HL-60 (cell line): ENCODE measurements around the gene OVOL1.

Experiments
- DNase-seq, 2 experiments: peaks; one replicate each; pipeline ENCODE4 v3.0.0-alpha.2; 2010 to 2020; ENCODE audit warnings: low read depth in 1 of 2, low spot score in 1 of 2
- H3K27ac ChIP-seq: fragments of 250-450 bp; sonication (Bioruptor Pico); replicated peaks from 2 replicates; pipeline ENCODE4 v1.5.1; 2020; ENCODE audit warnings: mild to moderate bottlenecking, moderate library complexity
- H3K27me3 ChIP-seq: fragments of 250-450 bp; sonication (Bioruptor Pico); 2 replicates; pipeline ENCODE4 v1.5.1; 2021; ENCODE audit warnings: mild to moderate bottlenecking, moderate library complexity; ENCODE audit not compliant: insufficient read depth, poor library complexity, severe bottlenecking
- H3K4me3 ChIP-seq: replicated peaks from 2 replicates; pipeline ENCODE4 v1.5.1; 2011; ENCODE audit warnings: mild to moderate bottlenecking, control low read depth, low read length; ENCODE audit not compliant: insufficient read depth
- CTCF ChIP-seq: IDR thresholded peaks from one replicate; pipeline ENCODE4 v1.5.1; 2011; ENCODE audit warnings: low read length, control low read depth, inconsistent platforms; ENCODE audit not compliant: insufficient read depth
- GABPA ChIP-seq: IDR thresholded peaks from 2 replicates; pipeline ENCODE4 v1.6.1; 2012; ENCODE audit warnings: low read depth
- POLR2AphosphoS5 ChIP-seq: IDR thresholded peaks from 2 replicates; pipeline ENCODE4 v1.6.1; 2012; ENCODE audit warnings: low read depth
- REST ChIP-seq: IDR thresholded peaks from 2 replicates; pipeline ENCODE4 v1.6.1; 2012; ENCODE audit warnings: low read depth; ENCODE audit not compliant: insufficient replicate concordance
- SPI1 ChIP-seq: IDR thresholded peaks from 2 replicates; pipeline ENCODE4 v1.6.1; 2012; ENCODE audit warnings: low read depth, mild to moderate bottlenecking, borderline replicate concordance

Gene OVOL1

GRCh38 chr11:65842144-65842543 lies 55.3 kb downstream of the OVOL1 start:
- H3K4me3 ChIP-seq = no peak overlapping the region
- H3K27ac ChIP-seq = no peak overlapping the region
- no peak for DNase-seq
- TF ChIP-seq POLR2AphosphoS5 = no peak
- no peak for TF ChIP-seq CTCF
- no peak for TF ChIP-seq GABPA
- TF ChIP-seq SPI1 = no peak
- TF ChIP-seq REST = no peak
- H3K27me3 ChIP-seq = no peaks in the 10 kb centered on the region

- H3K27ac ChIP-seq = no peak overlapping the region
- no peak for TF ChIP-seq CTCF
- no peak for TF ChIP-seq POLR2AphosphoS5
- no peak for TF ChIP-seq REST
- no peak for TF ChIP-seq GABPA
- TF ChIP-seq SPI1 = no peak
- DNase-seq = no peak
- H3K4me3 ChIP-seq = no peak overlapping the region
- no peaks in the 10 kb centered on the region for H3K27me3 ChIP-seq
Measured at GRCh38 chr11:65843811-65844210, 56.9 kb downstream of the OVOL1 start.

GRCh38 chr11:65844231-65844872 lies 57.5 kb downstream of the OVOL1 start:
- DNase-seq = no peak
- no peak overlapping the region for H3K4me3 ChIP-seq
- no peaks in the 10 kb centered on the region for H3K27me3 ChIP-seq
- no peak for TF ChIP-seq SPI1
- TF ChIP-seq CTCF = no peak
- TF ChIP-seq POLR2AphosphoS5 = no peak
- TF ChIP-seq GABPA = no peak
- no peak for TF ChIP-seq REST
- no peak overlapping the region for H3K27ac ChIP-seq
